Activated CD4-positive, CD25-positive, alpha-beta regulatory T cell (primary cell): ENCODE results near the gene HLF.
"Not testable (repeated sequence)": the region's sequence is repeated elsewhere in the genome, so short reads cannot be mapped to it uniquely, and the experiment has no call there.

Source experiments
- DNase-seq, 4 experiments: peaks; one replicate each; lab custom pipeline; 2025; lab: John Stamatoyannopoulos, UW

The HLF gene

GRCh38 chr17:55327225-55328088, 62.7 kb downstream of the HLF start:
- no peak for DNase-seq

- DNase-seq = not testable (repeated sequence)
Observed at GRCh38 chr17:55328514-55328913, 63.8 kb downstream of the HLF start.

- no peak for DNase-seq
Observed at GRCh38 chr17:55330344-55330933, 65.7 kb downstream of the HLF start.

- no peak for DNase-seq
Observed at GRCh38 chr17:55332296-55333041, 67.7 kb downstream of the HLF start.

- DNase-seq = no peak
Observed at GRCh38 chr17:55334285-55334684, 69.5 kb downstream of the HLF start.

- DNase-seq = no peak
Observed at GRCh38 chr17:55334881-55335540, 70.3 kb downstream of the HLF start.

- no peak for DNase-seq
Observed at GRCh38 chr17:55335625-55336024, 70.9 kb downstream of the HLF start.

GRCh38 chr17:55336426-55336825, 71.7 kb downstream of the HLF start:
- no peak for DNase-seq

GRCh38 chr17:55340176-55340575, 75.4 kb downstream of the HLF start:
- no peak for DNase-seq

- no peak for DNase-seq
Observed at GRCh38 chr17:55340686-55341085, 75.9 kb downstream of the HLF start.

- DNase-seq = no peak
Observed at GRCh38 chr17:55341432-55341831, 76.7 kb downstream of the HLF start.

GRCh38 chr17:55342800-55343585, 78.2 kb downstream of the HLF start:
- DNase-seq = no peak

- DNase-seq = no peak
Observed at GRCh38 chr17:55343900-55344513, 79.2 kb downstream of the HLF start.

GRCh38 chr17:55344514-55344997, 79.8 kb downstream of the HLF start:
- no peak for DNase-seq

GRCh38 chr17:55345132-55345531, 80.4 kb downstream of the HLF start:
- no peak for DNase-seq

GRCh38 chr17:55346658-55347057, 81.9 kb downstream of the HLF start:
- no peak for DNase-seq

- no peak for DNase-seq
Observed at GRCh38 chr17:55347341-55347740, 82.6 kb downstream of the HLF start.

- no peak for DNase-seq
Observed at GRCh38 chr17:55348749-55349354, 84.1 kb downstream of the HLF start.

GRCh38 chr17:55350825-55351205, 86.1 kb downstream of the HLF start:
- DNase-seq = no peak

GRCh38 chr17:55351226-55351625, 86.5 kb downstream of the HLF start:
- DNase-seq = no peak

GRCh38 chr17:55354010-55354409, 89.2 kb downstream of the HLF start:
- DNase-seq = no peak
